IMR-90 (cell line): ENCODE data around the gene TYW5. TPM values are rescaled to one million over a fixed set of nuclear protein-coding genes. Genes with fewer than 3 reads are reported as not detected.

Experiments used
- ATAC-seq: fragments of 200-7000 bp; cut with Tn5 transposase; 2 replicates; pipeline ENCODE4 v1.9.1; 2020; ENCODE audit warnings: low read depth, mild to moderate bottlenecking, moderate library complexity
- BruUV-seq: library from RNA; stranded (reverse); fragments of 400-500 nt; replicated peaks from 2 replicates; lab custom pipeline; 2021; lab: Mats Ljungman, UMichigan
- CTCF ChIA-PET: fragments of 300-600 bp; formaldehyde crosslinking; extraction: SDS; loops from one replicate; lab custom pipeline; 2021; ENCODE audit warnings: antibody characterized with exemption; lab: Yijun Ruan, JAX
- POLR2A ChIA-PET: fragments of 300-600 bp; sonication (Branson Sonifier 250); formaldehyde crosslinking; loops from one replicate; lab custom pipeline; 2022; ENCODE audit warnings: antibody characterized with exemption; ENCODE audit not compliant: unreplicated experiment; lab: Charles Lee
- DNase-seq: peaks from one replicate; pipeline ENCODE4 v3.0.0; 2013
- H2AFZ ChIP-seq: replicated peaks from 2 replicates; pipeline ENCODE3; 2013; ENCODE audit warnings: low read length, mild to moderate bottlenecking; ENCODE audit not compliant: poor library complexity
- H2AK5ac ChIP-seq: 2 replicates; pipeline ENCODE4 v1.6.1; 2013; ENCODE audit warnings: low read depth, low read length, inconsistent platforms
- H2AK9ac ChIP-seq: replicated peaks from 2 replicates; pipeline ENCODE3; 2013; ENCODE audit warnings: mild to moderate bottlenecking, low read depth, low read length, moderate library complexity; ENCODE audit not compliant: poor library complexity
- H2BK120ac ChIP-seq: 2 replicates; pipeline ENCODE4 v1.6.1; 2013; ENCODE audit warnings: low read depth, low read length, inconsistent platforms
- H2BK15ac ChIP-seq: 3 replicates; pipeline ENCODE4 v1.6.1; 2013; ENCODE audit warnings: low read depth, low read length, inconsistent platforms
- H2BK20ac ChIP-seq: 2 replicates; pipeline ENCODE4 v1.6.1; 2013; ENCODE audit warnings: low read depth, mild to moderate bottlenecking, inconsistent platforms, low read length, moderate library complexity
- H2BK5ac ChIP-seq: 2 replicates; pipeline ENCODE4 v1.6.1; 2013; ENCODE audit warnings: mild to moderate bottlenecking, low read depth, low read length, inconsistent platforms; ENCODE audit not compliant: poor library complexity, severe bottlenecking
- H3K14ac ChIP-seq: replicated peaks from 2 replicates; pipeline ENCODE4 v1.6.1; 2013; ENCODE audit warnings: low read depth, low read length, inconsistent platforms
- H3K18ac ChIP-seq: 2 replicates; pipeline ENCODE4 v1.6.1; 2013; ENCODE audit warnings: low read depth, low read length, control low read depth
- H3K23ac ChIP-seq: 2 replicates; pipeline ENCODE4 v1.6.1; 2013; ENCODE audit warnings: low read depth, low read length, inconsistent platforms
- H3K27ac ChIP-seq: 2 replicates; pipeline ENCODE4 v1.5.1; 2013; ENCODE audit warnings: mild to moderate bottlenecking, control low read depth, low read length; ENCODE audit not compliant: insufficient read depth
- H3K27me3 ChIP-seq: 2 replicates; pipeline ENCODE4 v1.6.1; 2013; ENCODE audit warnings: low read length; ENCODE audit not compliant: control insufficient read depth, insufficient read depth
- H3K36me3 ChIP-seq: 2 replicates; pipeline ENCODE4 v1.6.1; 2013; ENCODE audit warnings: low read length, mixed read lengths; ENCODE audit not compliant: control insufficient read depth, insufficient read depth
- H3K4ac ChIP-seq: 2 replicates; pipeline ENCODE4 v1.6.1; 2013; ENCODE audit warnings: low read depth, low read length, inconsistent platforms
- H3K4me1 ChIP-seq: 2 replicates; pipeline ENCODE4 v1.6.1; 2013; ENCODE audit warnings: low read length, mixed read lengths; ENCODE audit not compliant: control insufficient read depth, insufficient read depth
- H3K4me2 ChIP-seq: 2 replicates; pipeline ENCODE4 v1.6.1; 2013; ENCODE audit warnings: low read depth, mild to moderate bottlenecking, control low read depth, low read length, moderate library complexity
- H3K4me3 ChIP-seq: 2 replicates; pipeline ENCODE4 v1.5.1; 2013; ENCODE audit warnings: low read depth, mild to moderate bottlenecking, control low read depth, low read length, moderate library complexity; ENCODE audit not compliant: insufficient read depth
- H3K56ac ChIP-seq: 2 replicates; pipeline ENCODE4 v1.6.1; 2013; ENCODE audit warnings: low read length, inconsistent platforms; ENCODE audit not compliant: insufficient read depth; ENCODE audit errors: extremely low read depth
- H3K79me1 ChIP-seq, 2 experiments: 2 replicates each; pipeline ENCODE4 v1.6.1; 2013; ENCODE audit warnings: low read length in 2 of 2, inconsistent platforms in 1 of 2, low read depth in 1 of 2
- H3K9ac ChIP-seq: 2 replicates; pipeline ENCODE4 v1.6.1; 2013; ENCODE audit warnings: low read depth, low read length, control low read depth
- H3K9me1 ChIP-seq: 2 replicates; pipeline ENCODE4 v1.6.1; 2013; ENCODE audit warnings: low read length, inconsistent platforms; ENCODE audit not compliant: insufficient read depth
- H3K9me3 ChIP-seq: 2 replicates; pipeline ENCODE4 v1.6.1; 2013; ENCODE audit warnings: low read length; ENCODE audit not compliant: control insufficient read depth, insufficient read depth
- H4K20me1 ChIP-seq: 2 replicates; pipeline ENCODE4 v1.6.1; 2013; ENCODE audit warnings: low read length, inconsistent platforms; ENCODE audit not compliant: insufficient read depth
- H4K5ac ChIP-seq: 2 replicates; pipeline ENCODE4 v1.6.1; 2013; ENCODE audit warnings: mild to moderate bottlenecking, low read depth, low read length, control low read depth
- H4K8ac ChIP-seq, 2 experiments: 2 replicates each; pipeline ENCODE4 v1.6.1; 2013; ENCODE audit warnings: low read depth in 2 of 2, low read length in 2 of 2, control low read depth in 1 of 2, inconsistent platforms in 1 of 2
- H4K91ac ChIP-seq: 2 replicates; pipeline ENCODE4 v1.6.1; 2013; ENCODE audit warnings: low read depth, low read length, inconsistent platforms; ENCODE audit not compliant: insufficient read depth
- BHLHE40 ChIP-seq: fragments of 150-350 bp; IDR thresholded peaks from 2 replicates; pipeline ENCODE4 v1.6.1; 2016; ENCODE audit warnings: mild to moderate bottlenecking, low read depth, low read length
- CEBPB ChIP-seq: IDR thresholded peaks from 2 replicates; pipeline ENCODE4 v1.6.1; 2012; ENCODE audit warnings: low read depth, low read length, improper control_type of control experiment
- CHD1 ChIP-seq: IDR thresholded peaks from 2 replicates; pipeline ENCODE4 v1.6.1; 2012; ENCODE audit warnings: low read depth, low read length, improper control_type of control experiment
- MAZ ChIP-seq: IDR thresholded peaks from 2 replicates; pipeline ENCODE4 v1.6.1; 2012; ENCODE audit warnings: low read depth, mild to moderate bottlenecking, low read length, improper control_type of control experiment, moderate library complexity, borderline replicate concordance
- MXI1 ChIP-seq: IDR thresholded peaks from 2 replicates; pipeline ENCODE4 v1.6.1; 2012; ENCODE audit warnings: low read depth, mild to moderate bottlenecking, low read length, moderate library complexity, borderline replicate concordance
- NFE2L2 ChIP-seq: fragments of 150-350 bp; IDR thresholded peaks from 2 replicates; pipeline ENCODE4 v1.6.1; 2016; ENCODE audit warnings: low read depth, mild to moderate bottlenecking, low read length
- POLR2A ChIP-seq: IDR thresholded peaks from 2 replicates; pipeline ENCODE4 v1.6.1; 2012; ENCODE audit warnings: mild to moderate bottlenecking, low read depth, low read length
- RAD21 ChIP-seq: IDR thresholded peaks from 2 replicates; pipeline ENCODE4 v1.6.1; 2012; ENCODE audit warnings: low read length, improper control_type of control experiment
- RCOR1 ChIP-seq: IDR thresholded peaks from 2 replicates; pipeline ENCODE4 v1.6.1; 2012; ENCODE audit warnings: mild to moderate bottlenecking, low read length, improper control_type of control experiment; ENCODE audit not compliant: insufficient replicate concordance
- RFX5 ChIP-seq: IDR thresholded peaks from 2 replicates; pipeline ENCODE4 v1.8.0; 2012; ENCODE audit warnings: low read depth, mild to moderate bottlenecking, low read length, moderate library complexity
- WGBS, 2 experiments: methylation state at CpG; one replicate each; pipeline versions ENCODE4 v1.1.5 to v1.1.7; 2013; ENCODE audit warnings: missing lambda C conversion rate in 2 of 2; ENCODE audit not compliant: insufficient read length in 1 of 2; ENCODE audit errors: extremely low coverage in 2 of 2; 5-methylcytosine and 5-hydroxymethylcytosine counted together
- dilution Hi-C: fragments of 300-500 bp; cut with HindIII; formaldehyde crosslinking; loops from one replicate; pipeline ENCODE4 v1.14.3; 2018; ENCODE audit warnings: low sequenced_read_pairs; ENCODE audit not compliant: unreplicated experiment
- in situ Hi-C: fragments of 300-500 bp; cut with MboI; formaldehyde crosslinking; loops from 3 replicates; pipeline ENCODE4 v1.14.3; 2019; ENCODE audit warnings: low sequenced_read_pairs, inconsistent platforms, mixed read lengths
- intact Hi-C: fragments of 100-400 bp; cut with micrococcal nuclease; formaldehyde crosslinking; loops from 2 replicates; pipeline ENCODE4 v1.10.0; 2022
- polyA plus RNA-seq, 3 experiments: library from polyadenylated mRNA; depleted of rRNA; stranded (reverse); fragments of >200 nt; gene quantifications; 2 replicates each; pipeline ENCODE4 v1.2.3, GENCODE V29; 2012; ENCODE audit warnings: low replicate concordance in 1 of 3
- total RNA-seq: library from RNA; depleted of rRNA; stranded (reverse); fragments of >200 nt; gene quantifications from 2 replicates; pipeline ENCODE4 v1.2.3, GENCODE V29; 2012
- TF ChIP-seq, protein P1 (sequence below): conservative IDR thresholded peaks from 2 replicates; pipeline ENCODE4 v1.5.1; 2012; ENCODE audit warnings: mild to moderate bottlenecking, low read depth, low read length, improper control_type of control experiment
- TF ChIP-seq, protein P2 (sequence below): fragments of 150-350 bp; IDR thresholded peaks from 2 replicates; pipeline ENCODE4 v1.6.1; 2017; ENCODE audit warnings: mild to moderate bottlenecking, antibody characterized with exemption, low read length, low read depth

TYW5 gene
- total and polyA plus RNA-seq, 2 of the 4 experiments (the other 2 are of a cell fraction): 3.8 to 4.0 TPM

DNA sequence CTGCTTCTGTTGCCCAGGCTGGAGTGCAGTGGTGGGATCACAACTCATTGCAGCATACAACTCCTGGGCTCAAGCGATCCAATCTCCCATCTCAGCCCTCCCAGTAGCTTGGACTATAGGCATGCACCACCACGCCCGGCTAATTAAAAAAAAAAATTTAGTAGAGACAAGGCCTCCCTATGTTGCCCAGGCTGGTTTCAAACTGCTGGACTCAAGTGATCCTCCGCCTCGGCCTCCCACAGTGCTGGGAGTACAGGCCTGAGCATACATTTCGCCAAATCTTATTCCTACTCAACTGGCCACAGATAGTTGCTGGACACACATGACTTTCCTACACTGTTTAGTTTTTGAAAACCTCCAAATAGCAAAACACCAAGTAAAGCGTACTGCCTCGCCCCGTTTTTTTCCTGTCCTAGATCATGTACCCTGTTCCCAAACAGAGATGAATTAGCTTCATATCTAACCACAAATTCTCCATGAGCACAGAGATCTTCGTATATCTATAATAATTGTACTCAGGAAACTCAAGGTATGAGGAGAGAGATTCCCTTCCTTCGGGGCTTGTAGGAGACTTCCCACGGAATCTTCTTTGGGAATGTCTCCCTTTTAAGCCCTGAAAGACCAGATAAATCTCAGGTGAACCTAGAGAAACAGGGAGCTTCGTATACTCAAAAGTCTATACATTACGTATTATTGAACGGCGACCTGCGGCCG is 44.8 kb downstream of the TYW5 start:
- Histone ChIP-seq H4K20me1 (peaks cover 15% of the 10 kb centered on the region; the same call in 1 of the 2 replicates), H3K9me1 (no peaks in the 10 kb centered on the region), H3K9me3 (no peaks in the 10 kb centered on the region), H3K36me3 (no peaks in the 10 kb centered on the region; the same call in 1 of the 2 replicates), H3K79me1 (peaks cover 5 to 14% of the 10 kb centered on the region in 2 experiments; a peak in 3 of 4 replicates), H2BK20ac (no peak overlapping the region), H3K18ac (no peak overlapping the region), H3K4me3 (peak overlapping the region; percentile 2; the same call in 1 of the 2 replicates), H2BK15ac (no peak overlapping the region), H3K4me2 (peak overlapping the region; percentile 51), H3K27me3 (no peaks in the 10 kb centered on the region), H3K14ac (no peak overlapping the region), H2AK5ac (no peak overlapping the region), H3K56ac (peak overlapping the region; percentile 25; the same call in 1 of the 2 replicates), H4K5ac (no peak overlapping the region), H2BK5ac (no peak overlapping the region), H2AFZ (peak overlapping the region; percentile 99), H4K91ac (peak overlapping the region; percentile 18; the same call in 1 of the 2 replicates), H3K4ac (peak overlapping the region; percentile 4; the same call in 1 of the 2 replicates), H3K23ac (no peak overlapping the region), H4K8ac (peak overlapping the region; percentile 47 to 71), H2BK120ac (no peak overlapping the region), H3K4me1 (no peaks in the 10 kb centered on the region), H3K27ac (no peak overlapping the region), H3K9ac (no peak overlapping the region), H2AK9ac (peak overlapping the region; percentile 4)
- ChIA-PET POLR2A (no interaction called here), CTCF (no interaction called here)
- no CpG with 5 or more reads among the region's 18 CpGs for WGBS, 2 experiments
- in situ Hi-C loops (no loop called here), intact Hi-C loops (no loop called here), dilution Hi-C loops (no loop called here)
- no peak for DNase-seq
- no TSS peak for BruUV-seq
- no peak for TF ChIP-seq BHLHE40
- TF ChIP-seq RAD21: no peak
- no peak for TF ChIP-seq CEBPB
- TF ChIP-seq RFX5: no peak
- TF ChIP-seq, protein P1, sequence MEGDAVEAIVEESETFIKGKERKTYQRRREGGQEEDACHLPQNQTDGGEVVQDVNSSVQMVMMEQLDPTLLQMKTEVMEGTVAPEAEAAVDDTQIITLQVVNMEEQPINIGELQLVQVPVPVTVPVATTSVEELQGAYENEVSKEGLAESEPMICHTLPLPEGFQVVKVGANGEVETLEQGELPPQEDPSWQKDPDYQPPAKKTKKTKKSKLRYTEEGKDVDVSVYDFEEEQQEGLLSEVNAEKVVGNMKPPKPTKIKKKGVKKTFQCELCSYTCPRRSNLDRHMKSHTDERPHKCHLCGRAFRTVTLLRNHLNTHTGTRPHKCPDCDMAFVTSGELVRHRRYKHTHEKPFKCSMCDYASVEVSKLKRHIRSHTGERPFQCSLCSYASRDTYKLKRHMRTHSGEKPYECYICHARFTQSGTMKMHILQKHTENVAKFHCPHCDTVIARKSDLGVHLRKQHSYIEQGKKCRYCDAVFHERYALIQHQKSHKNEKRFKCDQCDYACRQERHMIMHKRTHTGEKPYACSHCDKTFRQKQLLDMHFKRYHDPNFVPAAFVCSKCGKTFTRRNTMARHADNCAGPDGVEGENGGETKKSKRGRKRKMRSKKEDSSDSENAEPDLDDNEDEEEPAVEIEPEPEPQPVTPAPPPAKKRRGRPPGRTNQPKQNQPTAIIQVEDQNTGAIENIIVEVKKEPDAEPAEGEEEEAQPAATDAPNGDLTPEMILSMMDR: no peak
- TF ChIP-seq MAZ: no peak
- no peak for TF ChIP-seq RCOR1
- TF ChIP-seq MXI1: no peak
- TF ChIP-seq POLR2A: no peak
- TF ChIP-seq NFE2L2: no peak
- TF ChIP-seq, protein P2, sequence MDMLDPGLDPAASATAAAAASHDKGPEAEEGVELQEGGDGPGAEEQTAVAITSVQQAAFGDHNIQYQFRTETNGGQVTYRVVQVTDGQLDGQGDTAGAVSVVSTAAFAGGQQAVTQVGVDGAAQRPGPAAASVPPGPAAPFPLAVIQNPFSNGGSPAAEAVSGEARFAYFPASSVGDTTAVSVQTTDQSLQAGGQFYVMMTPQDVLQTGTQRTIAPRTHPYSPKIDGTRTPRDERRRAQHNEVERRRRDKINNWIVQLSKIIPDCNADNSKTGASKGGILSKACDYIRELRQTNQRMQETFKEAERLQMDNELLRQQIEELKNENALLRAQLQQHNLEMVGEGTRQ: no peak
- TF ChIP-seq CHD1: no peak
- no peak for ATAC-seq
